ENCODE results near the gene CERS4.

DNA sequence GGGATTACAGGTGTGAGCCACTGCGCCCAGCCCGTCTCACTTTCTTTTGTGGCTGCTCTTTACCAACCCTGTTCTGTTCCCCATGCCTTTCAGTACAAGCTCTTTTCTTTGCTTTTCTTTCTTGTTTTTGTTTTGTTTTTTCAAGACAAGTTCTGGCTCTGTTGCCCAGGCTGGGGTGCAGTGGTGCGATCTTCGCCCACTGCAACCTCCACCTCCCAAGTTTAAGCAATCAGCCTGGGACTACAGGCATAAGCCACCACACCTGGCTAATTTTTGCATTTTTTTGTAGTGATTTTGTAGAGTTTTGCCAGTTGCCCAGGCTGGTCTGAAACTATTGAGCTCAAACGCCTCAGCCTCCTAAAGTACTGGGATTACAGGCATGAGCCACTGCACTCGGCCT lies 3.7 kb downstream of the CERS4 start:
- TF ChIP-seq, protein P1, sequence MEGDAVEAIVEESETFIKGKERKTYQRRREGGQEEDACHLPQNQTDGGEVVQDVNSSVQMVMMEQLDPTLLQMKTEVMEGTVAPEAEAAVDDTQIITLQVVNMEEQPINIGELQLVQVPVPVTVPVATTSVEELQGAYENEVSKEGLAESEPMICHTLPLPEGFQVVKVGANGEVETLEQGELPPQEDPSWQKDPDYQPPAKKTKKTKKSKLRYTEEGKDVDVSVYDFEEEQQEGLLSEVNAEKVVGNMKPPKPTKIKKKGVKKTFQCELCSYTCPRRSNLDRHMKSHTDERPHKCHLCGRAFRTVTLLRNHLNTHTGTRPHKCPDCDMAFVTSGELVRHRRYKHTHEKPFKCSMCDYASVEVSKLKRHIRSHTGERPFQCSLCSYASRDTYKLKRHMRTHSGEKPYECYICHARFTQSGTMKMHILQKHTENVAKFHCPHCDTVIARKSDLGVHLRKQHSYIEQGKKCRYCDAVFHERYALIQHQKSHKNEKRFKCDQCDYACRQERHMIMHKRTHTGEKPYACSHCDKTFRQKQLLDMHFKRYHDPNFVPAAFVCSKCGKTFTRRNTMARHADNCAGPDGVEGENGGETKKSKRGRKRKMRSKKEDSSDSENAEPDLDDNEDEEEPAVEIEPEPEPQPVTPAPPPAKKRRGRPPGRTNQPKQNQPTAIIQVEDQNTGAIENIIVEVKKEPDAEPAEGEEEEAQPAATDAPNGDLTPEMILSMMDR (IDR thresholded peaks at IDR 0.05), result no peak
- no peak for TF ChIP-seq POLR2A (IDR thresholded peaks at IDR 0.05)

Measured in right lobe of liver (tissue), 4 donors.